GM12891 (cell line): Measurements from ENCODE around the gene RIPK1.
A peak's percentile ranks its signal among the peaks of the same experiment; 100 is the strongest.
"Not testable (repeated sequence)": the region's sequence is repeated elsewhere in the genome, so short reads cannot be mapped to it uniquely, and the experiment has no call there.

Source experiments
- DNase-seq: peaks from one replicate; pipeline ENCODE4 v3.0.0; 2011; ENCODE audit warnings: low spot score; ENCODE audit not compliant: insufficient read length
- FAIRE-seq: peaks from 2 replicates; lab custom pipeline; 2011; peaks lifted over from hg19 to GRCh38; lab: Jason Lieb, UNC
- PAX5 ChIP-seq: IDR thresholded peaks from 2 replicates; pipeline ENCODE4 v1.6.1; 2011; ENCODE audit warnings: low read length, moderate library complexity, mild to moderate bottlenecking; ENCODE audit not compliant: insufficient read depth, severe bottlenecking
- POLR2A ChIP-seq: IDR thresholded peaks from 2 replicates; pipeline ENCODE4 v1.6.1; 2011; ENCODE audit warnings: low read depth, low read length, control low read depth
- POLR2AphosphoS5 ChIP-seq: IDR thresholded peaks from 2 replicates; pipeline ENCODE4 v1.6.1; 2011; ENCODE audit warnings: low read depth, low read length, control low read depth
- POU2F2 ChIP-seq: IDR thresholded peaks from 2 replicates; pipeline ENCODE4 v1.6.1; 2011; ENCODE audit warnings: low read depth, mild to moderate bottlenecking, control low read depth, low read length, moderate library complexity
- SPI1 ChIP-seq: IDR thresholded peaks from 2 replicates; pipeline ENCODE4 v1.6.1; 2011; ENCODE audit warnings: low read depth, low read length, control low read depth
- TAF1 ChIP-seq: IDR thresholded peaks from 2 replicates; pipeline ENCODE4 v1.6.1; 2011; ENCODE audit warnings: low read depth, low read length, control low read depth

Gene RIPK1

GRCh38 chr6:3045369-3045768, 22.9 kb upstream of the RIPK1 start:
- FAIRE-seq = no peak
- TF ChIP-seq SPI1 = no peak
- no peak for DNase-seq

- DNase-seq (no peak), FAIRE-seq (no peak)
- TF ChIP-seq POLR2AphosphoS5 (no peak), SPI1 (peak; percentile 36)
Observed at GRCh38 chr6:3045777-3046176, 22.5 kb upstream of the RIPK1 start.

GRCh38 chr6:3046295-3046694, 22.0 kb upstream of the RIPK1 start:
- DNase-seq (no peak), FAIRE-seq (no peak)
- TF ChIP-seq SPI1 = no peak
- TF ChIP-seq POU2F2 = no peak
- TF ChIP-seq TAF1 = no peak
- no peak for TF ChIP-seq POLR2A
- TF ChIP-seq POLR2AphosphoS5 = no peak
- no peak for TF ChIP-seq PAX5

- not testable (repeated sequence) for FAIRE-seq, DNase-seq
Observed at GRCh38 chr6:3048009-3048408, 20.3 kb upstream of the RIPK1 start.

GRCh38 chr6:3052481-3053230, 15.6 kb upstream of the RIPK1 start:
- FAIRE-seq (no peak), DNase-seq (no peak)
- TF ChIP-seq PAX5 (no peak), POLR2A (no peak), POU2F2 (no peak), POLR2AphosphoS5 (no peak), TAF1 (no peak), SPI1 (no peak)

- TF ChIP-seq POLR2A = no peak
- no peak for TF ChIP-seq SPI1
- TF ChIP-seq PAX5 = no peak
- TF ChIP-seq TAF1 = no peak
- no peak for TF ChIP-seq POLR2AphosphoS5
- no peak for TF ChIP-seq POU2F2
- FAIRE-seq (no peak), DNase-seq (no peak)
Observed at GRCh38 chr6:3053231-3053508, 15.1 kb upstream of the RIPK1 start.

- DNase-seq, FAIRE-seq: not testable (repeated sequence)
Observed at GRCh38 chr6:3054229-3055157, 13.8 kb upstream of the RIPK1 start.

- not testable (repeated sequence) for FAIRE-seq, DNase-seq
Observed at GRCh38 chr6:3055158-3055499, 13.2 kb upstream of the RIPK1 start.

- DNase-seq (no peak), FAIRE-seq (no peak)
- no peak for TF ChIP-seq TAF1
- no peak for TF ChIP-seq POLR2A
- no peak for TF ChIP-seq SPI1
- no peak for TF ChIP-seq POU2F2
- no peak for TF ChIP-seq POLR2AphosphoS5
- TF ChIP-seq PAX5 = no peak
Observed at GRCh38 chr6:3057063-3057770, 11.1 kb upstream of the RIPK1 start.

GRCh38 chr6:3058957-3059356, 9.3 kb upstream of the RIPK1 start:
- TF ChIP-seq POLR2AphosphoS5 (no peak), SPI1 (no peak), PAX5 (no peak), POLR2A (no peak), POU2F2 (no peak), TAF1 (no peak)
- no peak for DNase-seq
- FAIRE-seq = no peak

GRCh38 chr6:3060092-3060491, 8.2 kb upstream of the RIPK1 start:
- not testable (repeated sequence) for DNase-seq, FAIRE-seq
